Naive B cell (primary cell): Measurements from ENCODE around the gene NT5C1A. TPM values are rescaled to one million over a fixed set of nuclear protein-coding genes. Genes with fewer than 3 reads are reported as not detected.

Source experiments
- ATAC-seq, 2 donors: fragments of 150-1000 bp; cut with Tn5 transposase; 2 replicates each; pipeline ENCODE4 v1.10.0; 2021; ENCODE audit warnings: low read depth in 2 of 2, mild to moderate bottlenecking in 2 of 2, moderate library complexity in 2 of 2
- DNase-seq: peaks from one replicate; pipeline ENCODE4 v3.0.0; 2022
- H3K27ac Mint-ChIP-seq, 6 donors: one replicate each; pipeline ENCODE4 v1.8.0; 2020 to 2022; ENCODE audit warnings: mild to moderate bottlenecking in 6 of 6, mixed read lengths in 6 of 6, moderate library complexity in 5 of 6, inconsistent platforms in 2 of 6
- H3K27me3 Mint-ChIP-seq, 3 donors: one replicate each; pipeline ENCODE4 v1.8.0; 2021 to 2022; ENCODE audit warnings: mixed read lengths in 3 of 3, mild to moderate bottlenecking in 1 of 3
- H3K36me3 Mint-ChIP-seq, 2 donors: one replicate each; pipeline ENCODE4 v1.8.0; 2020 to 2022; ENCODE audit warnings: mixed read lengths in 2 of 2, inconsistent platforms in 1 of 2, mild to moderate bottlenecking in 1 of 2
- H3K4me1 Mint-ChIP-seq, 3 donors: one replicate each; pipeline ENCODE4 v1.8.0; 2020 to 2022; ENCODE audit warnings: mixed read lengths in 3 of 3, inconsistent platforms in 1 of 3, mild to moderate bottlenecking in 1 of 3, moderate library complexity in 1 of 3
- H3K4me3 Mint-ChIP-seq, 8 donors: one replicate each; pipeline ENCODE4 v1.8.0; 2020 to 2022; ENCODE audit warnings: mild to moderate bottlenecking in 8 of 8, mixed read lengths in 8 of 8, moderate library complexity in 8 of 8, inconsistent platforms in 2 of 8
- H3K9me3 Mint-ChIP-seq, 7 donors: one replicate each; pipeline ENCODE4 v1.8.0; 2020 to 2022; ENCODE audit warnings: mixed read lengths in 7 of 7, mild to moderate bottlenecking in 5 of 7, inconsistent platforms in 2 of 7, moderate library complexity in 1 of 7
- polyA plus RNA-seq, 6 donors: library from polyadenylated mRNA; unstranded; fragments of 300-500 nt; fragmentation: Illumina TruSeq; gene quantifications; one replicate each; pipeline ENCODE4 v1.2.3, GENCODE V29; 2021; ENCODE audit warnings: low read depth in 6 of 6

Gene NT5C1A
- polyA plus RNA-seq, 6 donors from 2014 or later: not detected

GRCh38 chr1:39670689-39671088 lies 1.2 kb downstream of the NT5C1A start:
- Mint-ChIP-seq H3K27ac (no peak overlapping the region), H3K9me3 (peaks cover 0 to 2% (median 0%) of the 10 kb centered on the region in 7 donors), H3K27me3 (peaks cover 43 to 62% (median 55%) of the 10 kb centered on the region in 3 donors), H3K4me3 (peak overlapping the region in 5 of 8 donors; percentile 7 to 61 (median 42)), H3K36me3 (peaks cover 0 to 3% of the 10 kb centered on the region in 2 donors), H3K4me1 (peaks cover 0 to 8% (median 3%) of the 10 kb centered on the region in 3 donors)
- no peak for ATAC-seq
- no peak for DNase-seq

DNA sequence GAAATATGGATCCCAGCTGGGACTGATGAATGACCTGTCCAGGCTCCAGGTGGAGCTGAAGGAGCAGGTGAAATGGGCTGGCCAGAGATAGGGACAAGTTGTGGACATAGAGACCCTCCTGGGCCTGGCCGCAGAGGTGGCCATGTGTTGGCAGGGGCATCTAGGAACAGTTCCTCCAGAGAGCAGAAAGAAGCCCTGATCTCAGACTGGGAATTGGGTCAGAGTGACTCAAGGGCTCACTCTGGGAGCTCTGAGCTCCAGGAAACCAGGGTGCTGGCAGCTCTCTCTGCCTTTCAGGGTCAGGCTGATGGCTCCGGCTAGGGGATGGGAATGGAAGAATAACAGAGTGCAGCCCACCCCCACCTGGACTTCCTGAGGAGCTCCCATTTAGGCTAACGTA lies 3.0 kb downstream of the NT5C1A start:
- Mint-ChIP-seq H3K9me3 (peaks cover 0 to 2% (median 0%) of the 10 kb centered on the region in 7 donors), H3K27ac (no peak overlapping the region), H3K36me3 (peaks cover 0 to 3% of the 10 kb centered on the region in 2 donors), H3K4me3 (no peak overlapping the region), H3K27me3 (peaks cover 38 to 53% (median 47%) of the 10 kb centered on the region in 3 donors), H3K4me1 (peaks cover 0 to 8% (median 3%) of the 10 kb centered on the region in 3 donors)
- DNase-seq: no peak
- ATAC-seq: no peak

DNA sequence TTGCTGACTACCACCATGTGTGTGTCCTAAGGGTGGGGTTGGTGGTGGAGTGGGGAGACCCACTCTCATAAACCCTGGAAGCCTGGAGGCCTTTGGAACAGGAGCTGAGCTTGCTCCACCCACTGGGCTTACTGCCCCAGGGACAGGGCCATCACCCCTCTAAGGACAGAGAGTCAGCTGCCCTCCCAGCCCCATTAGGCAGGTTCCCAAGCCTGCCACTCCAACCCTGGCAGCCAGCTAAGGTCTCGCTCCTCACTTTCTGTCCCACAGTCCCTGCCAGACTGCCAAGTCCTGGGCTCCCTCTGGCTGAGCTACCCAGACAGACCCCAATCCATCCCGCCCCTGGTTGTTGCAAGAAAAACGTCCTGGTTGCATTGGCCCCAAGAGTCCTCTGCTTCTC lies 3.8 kb downstream of the NT5C1A start:
- H3K4me1 Mint-ChIP-seq: peaks cover 0 to 8% (median 3%) of the 10 kb centered on the region in 3 donors
- ATAC-seq: no peak
- peaks cover 0 to 3% of the 10 kb centered on the region in 2 donors for H3K36me3 Mint-ChIP-seq
- peak overlapping the region in 1 of 8 donors; percentile 17 for H3K4me3 Mint-ChIP-seq
- H3K27me3 Mint-ChIP-seq: peaks cover 30 to 45% (median 39%) of the 10 kb centered on the region in 3 donors
- no peak for DNase-seq
- H3K27ac Mint-ChIP-seq: no peak overlapping the region
- peaks cover 0 to 2% (median 0%) of the 10 kb centered on the region in 7 donors for H3K9me3 Mint-ChIP-seq

GRCh38 chr1:39666772-39667171 lies 5.1 kb downstream of the NT5C1A start:
- DNase-seq (no peak), ATAC-seq (no peak)
- no peak overlapping the region for H3K27ac Mint-ChIP-seq
- H3K9me3 Mint-ChIP-seq: peaks cover 0 to 2% (median 0%) of the 10 kb centered on the region in 7 donors
- peaks cover 0 to 3% of the 10 kb centered on the region in 2 donors for H3K36me3 Mint-ChIP-seq
- H3K4me1 Mint-ChIP-seq: peaks cover 0 to 3% (median 0%) of the 10 kb centered on the region in 3 donors
- no peak overlapping the region for H3K4me3 Mint-ChIP-seq
- H3K27me3 Mint-ChIP-seq: peaks cover 25 to 38% (median 29%) of the 10 kb centered on the region in 3 donors

GRCh38 chr1:39663559-39663958 lies 8.3 kb downstream of the NT5C1A start:
- H3K4me1 Mint-ChIP-seq: no peaks in the 10 kb centered on the region
- H3K27me3 Mint-ChIP-seq: peaks cover 14 to 24% (median 23%) of the 10 kb centered on the region in 3 donors
- peaks cover 0 to 1% (median 0%) of the 10 kb centered on the region in 7 donors for H3K9me3 Mint-ChIP-seq
- DNase-seq (no peak), ATAC-seq (no peak)
- no peak overlapping the region for H3K4me3 Mint-ChIP-seq
- no peak overlapping the region for H3K27ac Mint-ChIP-seq
- no peaks in the 10 kb centered on the region for H3K36me3 Mint-ChIP-seq

- H3K36me3 Mint-ChIP-seq: no peaks in the 10 kb centered on the region
Observed at GRCh38 chr1:39662861-39663260, 9.0 kb downstream of the NT5C1A start.

GRCh38 chr1:39659538-39659937 lies 12.4 kb downstream of the NT5C1A start:
- H3K9me3 Mint-ChIP-seq: no peaks in the 10 kb centered on the region
- H3K4me3 Mint-ChIP-seq: no peak overlapping the region
- DNase-seq (no peak), ATAC-seq (no peak)
- peaks cover 0 to 6% (median 6%) of the 10 kb centered on the region in 3 donors for H3K4me1 Mint-ChIP-seq
- H3K27ac Mint-ChIP-seq: no peak overlapping the region
- peaks cover 3 to 33% (median 17%) of the 10 kb centered on the region in 3 donors for H3K27me3 Mint-ChIP-seq
- H3K36me3 Mint-ChIP-seq: no peaks in the 10 kb centered on the region

More at GRCh38 chr1:39662861-39663260, 9.0 kb downstream of the NT5C1A start:
- Mint-ChIP-seq H3K4me3 (no peak overlapping the region), H3K27me3 (peaks cover 14 to 23% (median 18%) of the 10 kb centered on the region in 3 donors), H3K4me1 (peaks cover 0 to 4% (median 4%) of the 10 kb centered on the region in 3 donors), H3K9me3 (no peaks in the 10 kb centered on the region), H3K27ac (peak overlapping the region in 1 of 6 donors; percentile 21)
- no peak for DNase-seq
- ATAC-seq: no peak

DNA sequence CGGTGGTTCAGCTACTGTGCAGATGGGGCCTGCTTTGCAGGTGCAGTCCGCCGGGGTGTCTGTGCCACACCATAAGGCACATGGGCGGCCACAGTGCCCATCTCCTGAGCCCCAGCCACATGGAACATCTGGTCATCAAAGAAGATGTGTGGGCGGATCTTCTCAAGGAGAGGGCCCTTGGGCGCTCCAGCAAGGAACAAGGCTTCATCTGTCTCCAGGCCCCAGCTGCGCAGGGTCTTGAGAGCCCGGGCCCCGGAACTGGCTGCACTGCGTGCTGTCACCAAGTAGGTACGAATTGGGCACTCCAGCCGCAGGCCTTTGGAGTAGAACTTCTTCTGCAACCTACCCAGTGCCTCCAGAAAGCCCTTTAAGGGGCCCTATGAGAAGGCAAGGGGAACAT lies 12.8 kb downstream of the NT5C1A start:
- no peak for ATAC-seq
- no peak overlapping the region for H3K4me3 Mint-ChIP-seq
- no peak overlapping the region for H3K27ac Mint-ChIP-seq
- H3K4me1 Mint-ChIP-seq: peaks cover 0 to 6% (median 6%) of the 10 kb centered on the region in 3 donors
- DNase-seq: no peak
- no peaks in the 10 kb centered on the region for H3K9me3 Mint-ChIP-seq
- H3K27me3 Mint-ChIP-seq: peaks cover 4 to 38% (median 21%) of the 10 kb centered on the region in 3 donors
- no peaks in the 10 kb centered on the region for H3K36me3 Mint-ChIP-seq

GRCh38 chr1:39657923-39658485 lies 13.9 kb downstream of the NT5C1A start:
- Mint-ChIP-seq H3K27me3 (peaks cover 14 to 48% (median 27%) of the 10 kb centered on the region in 3 donors), H3K36me3 (no peaks in the 10 kb centered on the region), H3K9me3 (no peaks in the 10 kb centered on the region), H3K4me3 (no peak overlapping the region), H3K27ac (peak overlapping the region in 1 of 6 donors; percentile 79), H3K4me1 (peaks cover 0 to 11% (median 6%) of the 10 kb centered on the region in 3 donors)
- ATAC-seq (peak; percentile 49 to 52), DNase-seq (peak; percentile 14)

GRCh38 chr1:39657402-39657801 lies 14.5 kb downstream of the NT5C1A start:
- Mint-ChIP-seq H3K9me3 (no peaks in the 10 kb centered on the region), H3K4me3 (no peak overlapping the region), H3K27me3 (peaks cover 14 to 48% (median 27%) of the 10 kb centered on the region in 3 donors), H3K4me1 (peaks cover 0 to 11% (median 6%) of the 10 kb centered on the region in 3 donors), H3K27ac (peak overlapping the region in 1 of 6 donors; percentile 72), H3K36me3 (no peaks in the 10 kb centered on the region)
- no peak for DNase-seq
- no peak for ATAC-seq

DNA sequence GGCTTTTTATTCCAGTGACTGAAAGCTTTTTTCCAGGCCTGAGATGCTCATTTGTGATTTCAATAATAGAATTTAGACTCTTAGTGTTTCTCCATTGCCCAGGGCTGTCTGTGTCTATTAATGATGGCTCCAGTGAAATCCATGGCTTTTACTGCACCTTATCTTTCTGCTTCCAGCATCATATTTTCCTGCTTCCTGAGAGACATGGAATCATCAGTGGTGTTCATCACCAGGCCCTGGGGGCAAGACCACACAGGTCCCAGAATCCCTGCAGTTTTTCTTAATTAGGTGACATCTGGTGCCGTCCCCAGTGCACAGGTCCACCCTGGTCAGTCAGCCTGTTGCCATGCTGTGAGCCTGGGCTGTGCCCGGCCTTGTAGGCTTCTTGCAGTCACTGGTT lies 15.5 kb downstream of the NT5C1A start:
- peaks cover 0 to 11% (median 6%) of the 10 kb centered on the region in 3 donors for H3K4me1 Mint-ChIP-seq
- ATAC-seq (no peak), DNase-seq (no peak)
- H3K9me3 Mint-ChIP-seq: no peaks in the 10 kb centered on the region
- H3K27ac Mint-ChIP-seq: no peak overlapping the region
- no peak overlapping the region for H3K4me3 Mint-ChIP-seq
- peaks cover 14 to 48% (median 27%) of the 10 kb centered on the region in 3 donors for H3K27me3 Mint-ChIP-seq
- H3K36me3 Mint-ChIP-seq: no peaks in the 10 kb centered on the region

GRCh38 chr1:39655578-39656268 lies 16.2 kb downstream of the NT5C1A start:
- H3K27ac Mint-ChIP-seq: no peak overlapping the region
- peaks cover 0 to 11% (median 6%) of the 10 kb centered on the region in 3 donors for H3K4me1 Mint-ChIP-seq
- H3K36me3 Mint-ChIP-seq: no peaks in the 10 kb centered on the region
- no peak for DNase-seq
- H3K4me3 Mint-ChIP-seq: no peak overlapping the region
- H3K9me3 Mint-ChIP-seq: no peaks in the 10 kb centered on the region
- ATAC-seq: no peak
- peaks cover 14 to 45% (median 24%) of the 10 kb centered on the region in 3 donors for H3K27me3 Mint-ChIP-seq

DNA sequence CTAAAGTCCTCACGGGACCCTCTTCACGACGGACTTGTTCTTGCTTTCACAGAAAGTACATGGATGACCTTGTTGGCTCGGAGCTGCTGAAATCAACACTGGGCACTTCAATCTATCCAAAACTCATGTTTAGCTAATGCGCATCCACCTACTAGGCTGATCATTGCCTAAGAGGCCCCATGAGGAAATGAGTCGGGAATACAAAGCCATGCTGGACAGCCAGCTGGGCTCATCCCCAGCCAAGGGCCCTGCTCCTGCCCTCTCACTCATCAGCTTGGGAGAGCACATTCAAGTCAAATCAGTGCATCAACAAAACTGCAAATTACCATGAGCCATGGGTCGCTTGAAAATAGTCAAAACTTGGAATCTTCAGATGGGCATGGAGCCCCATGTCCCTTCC lies 17.6 kb downstream of the NT5C1A start:
- Mint-ChIP-seq H3K9me3 (peaks cover 0 to 3% (median 0%) of the 10 kb centered on the region in 7 donors), H3K4me3 (no peak overlapping the region), H3K4me1 (peaks cover 0 to 11% (median 6%) of the 10 kb centered on the region in 3 donors), H3K27ac (no peak overlapping the region), H3K36me3 (no peaks in the 10 kb centered on the region), H3K27me3 (peaks cover 11 to 34% (median 18%) of the 10 kb centered on the region in 3 donors)
- DNase-seq (no peak), ATAC-seq (no peak)
